Right lobe of liver (tissue), 6 donors: ENCODE data around the gene MYOM3. TPM values are rescaled to one million over a fixed set of nuclear protein-coding genes. Genes with fewer than 3 reads are reported as not detected.

Experiments
- ATAC-seq, 4 donors: fragments of 200-7000 bp; cut with Tn5 transposase; one replicate each; pipeline ENCODE4 v1.9.1; 2020; ENCODE audit warnings: mild to moderate bottlenecking in 4 of 4, moderate library complexity in 4 of 4
- DNase-seq, 3 donors: peaks; one replicate each; pipeline ENCODE4 v3.0.0-alpha.2; 2020
- H3K27ac ChIP-seq, 3 donors: fragments of 200-600 bp; one replicate each; pipeline ENCODE4 v1.8.0; 2022
- H3K27me3 ChIP-seq, 2 donors: fragments of 200-600 bp; one replicate each; pipeline ENCODE4 v1.8.0; 2022
- H3K36me3 ChIP-seq, 4 donors: fragments of 200-600 bp; sonication (generic) in 1 of 4; one replicate each; pipeline versions ENCODE4 v1.5.1 to v1.8.0; 2017 to 2022; ENCODE audit warnings: control low read depth in 1 of 4
- H3K4me1 ChIP-seq, 4 donors: fragments of 200-600 bp; sonication (generic) in 1 of 4; one replicate each; pipeline versions ENCODE4 v1.5.1 to v1.8.0; 2017 to 2022; ENCODE audit warnings: control low read depth in 1 of 4
- H3K4me3 ChIP-seq, 3 donors: fragments of 200-600 bp; one replicate each; pipeline ENCODE4 v1.8.0; 2022
- H3K9me3 ChIP-seq, 4 donors: fragments of 200-600 bp; sonication (generic) in 1 of 4; one replicate each; pipeline versions ENCODE4 v1.5.1 to v1.8.0; 2017 to 2022; ENCODE audit warnings: control low read depth in 1 of 4
- CTCF ChIP-seq, 4 donors: fragments of 200-600 bp in 3 of 4; fragments of 450-650 bp in 1 of 4; IDR thresholded peaks; one replicate each; pipeline versions ENCODE4 v1.5.1 to v1.8.0; 2016 to 2022; ENCODE audit warnings: antibody characterized with exemption in 4 of 4, mild to moderate bottlenecking in 2 of 4
- POLR2A ChIP-seq: fragments of 450-650 bp; IDR thresholded peaks from one replicate; pipeline ENCODE4 v1.6.1; 2017; ENCODE audit warnings: antibody characterized with exemption, mild to moderate bottlenecking
- WGBS: methylation state at CpG from one replicate; pipeline ENCODE4 v1.1.6; 2018; ENCODE audit warnings: low coverage, low lambda C conversion rate; ENCODE audit not compliant: insufficient coverage; ENCODE audit errors: missing lambda C conversion rate; 5-methylcytosine and 5-hydroxymethylcytosine counted together
- intact Hi-C, 2 donors: fragments of 100-400 bp; cut with DNase I; formaldehyde crosslinking; loops; one replicate each; pipeline versions ENCODE4 v1.11.2 to v1.14.1; 2022
- total RNA-seq, 6 experiments: library from RNA; depleted of rRNA in 2 of 6; stranded (reverse); fragments of >200 nt in 2 of 6; fragmentation: NEBNext Ultra II Directional in 3 of 6; extraction: Animal tissue kit (Norgen Biotek cat#: 25700) in 3 of 6; gene quantifications; one replicate each; pipeline versions ENCODE4 v1.1.0 to v1.2.4, GENCODE V29; 2016 to 2023
- donor health status: DM: no; HTN: yes; CAD: no.
- donor health status: DM: no; HTN: no; CAD: no.
- donor health status: DM: no; HTN: no; CAD: no.
- donor health status: DM: no; HTN: yes; CAD: no.
- donor health status: DM: no; HTN: yes; CAD: no.

The MYOM3 gene
- total RNA-seq, 6 experiments from 2014 or later, result 0.04 to 0.37 (median 0.13) TPM

GRCh38 chr1:24098943-24099638, 12.8 kb downstream of the MYOM3 start:
- no peaks in the 10 kb centered on the region for H3K9me3 ChIP-seq
- H3K27me3 ChIP-seq, result no peaks in the 10 kb centered on the region
- H3K4me1 ChIP-seq, result no peaks in the 10 kb centered on the region
- 31% methylated on average over 4 of the region's 12 CpGs for WGBS
- ATAC-seq (no peak), DNase-seq (no peak)
- intact Hi-C loops, result no loop called here
- H3K27ac ChIP-seq, result no peak overlapping the region
- H3K36me3 ChIP-seq, result no peaks in the 10 kb centered on the region
- H3K4me3 ChIP-seq, result no peak overlapping the region
- TF ChIP-seq POLR2A (no peak), CTCF (IDR thresholded peaks at IDR 0.05) (no peak)

- 83% methylated on average over 3 of the region's 5 CpGs for WGBS
- no peak for DNase-seq
- no peaks in the 10 kb centered on the region for H3K9me3 ChIP-seq
- intact Hi-C loops, result no loop called here
- H3K27me3 ChIP-seq, result no peaks in the 10 kb centered on the region
- H3K4me3 ChIP-seq, result no peak overlapping the region
- H3K36me3 ChIP-seq, result no peaks in the 10 kb centered on the region
- no peaks in the 10 kb centered on the region for H3K4me1 ChIP-seq
- no peak for ATAC-seq
- TF ChIP-seq CTCF (IDR thresholded peaks at IDR 0.05), result no peak
- TF ChIP-seq POLR2A, result no peak
- no peak overlapping the region for H3K27ac ChIP-seq
Observed at GRCh38 chr1:24098102-24098501, 13.8 kb downstream of the MYOM3 start.

GRCh38 chr1:24097663-24098062, 14.3 kb downstream of the MYOM3 start:
- Histone ChIP-seq H3K27me3 (no peaks in the 10 kb centered on the region), H3K4me3 (no peak overlapping the region), H3K36me3 (no peaks in the 10 kb centered on the region), H3K9me3 (no peaks in the 10 kb centered on the region), H3K4me1 (no peaks in the 10 kb centered on the region), H3K27ac (no peak overlapping the region)
- DNase-seq, result no peak
- no CpG with 5 or more reads among the region's 11 CpGs for WGBS
- intact Hi-C loops, result no loop called here
- ATAC-seq, result no peak
- TF ChIP-seq POLR2A (no peak), CTCF (IDR thresholded peaks at IDR 0.05) (no peak)

GRCh38 chr1:24096739-24097103, 15.2 kb downstream of the MYOM3 start:
- Histone ChIP-seq H3K27ac (no peak overlapping the region), H3K36me3 (no peaks in the 10 kb centered on the region), H3K4me3 (no peak overlapping the region), H3K9me3 (no peaks in the 10 kb centered on the region), H3K4me1 (no peaks in the 10 kb centered on the region), H3K27me3 (no peaks in the 10 kb centered on the region)
- DNase-seq (no peak), ATAC-seq (no peak)
- TF ChIP-seq CTCF (IDR thresholded peaks at IDR 0.05) (no peak), POLR2A (no peak)
- 100% methylated on average over 1 of the region's 5 CpGs for WGBS
- intact Hi-C loops, result no loop called here
